CD4-positive, CD25-positive, alpha-beta regulatory T cell (primary cell): ENCODE measurements around the gene RAPGEF2. TPM values are rescaled to one million over a fixed set of nuclear protein-coding genes. Genes with fewer than 3 reads are reported as not detected.
A peak's percentile ranks its signal among the peaks of the same experiment; 100 is the strongest.

Experiments
- ATAC-seq, 2 donors: fragments of 150-1000 bp; cut with Tn5 transposase; one replicate each; pipeline ENCODE4 v1.10.0; 2021; ENCODE audit warnings: low read depth in 2 of 2, moderate number of reproducible peaks in 2 of 2, moderate library complexity in 1 of 2
- DNase-seq, 3 donors: peaks; one replicate each; pipeline versions ENCODE4 v3.0.0 to v3.0.0-alpha.2; 2012 to 2022; ENCODE audit warnings: mixed read lengths in 1 of 3
- H3K27ac ChIP-seq: one replicate; pipeline ENCODE4 v1.7.0; 2013; ENCODE audit warnings: mild to moderate bottlenecking, low read length; ENCODE audit not compliant: insufficient read depth, poor library complexity, severe bottlenecking
- H3K27me3 ChIP-seq: one replicate; pipeline ENCODE4 v1.7.0; 2013; ENCODE audit warnings: low read length; ENCODE audit not compliant: control insufficient read depth, insufficient read depth
- H3K36me3 ChIP-seq: one replicate; pipeline ENCODE4 v1.7.0; 2013; ENCODE audit warnings: mild to moderate bottlenecking, low read length, moderate library complexity; ENCODE audit not compliant: control insufficient read depth, insufficient read depth
- H3K4me1 ChIP-seq: 2 replicates; pipeline ENCODE4 v1.7.0; 2013; ENCODE audit warnings: mild to moderate bottlenecking, low read length; ENCODE audit not compliant: insufficient read depth, control insufficient read depth, poor library complexity, severe bottlenecking
- H3K4me3 ChIP-seq: one replicate; pipeline ENCODE4 v1.7.0; 2013; ENCODE audit warnings: low read depth, mild to moderate bottlenecking, low read length, moderate library complexity
- H3K9me3 ChIP-seq, 2 experiments: 1 replicate in 1 of 2; 2 replicates in 1 of 2; pipeline ENCODE4 v1.7.0; 2013; ENCODE audit warnings: low read length in 2 of 2, mild to moderate bottlenecking in 1 of 2, moderate library complexity in 1 of 2; ENCODE audit not compliant: control insufficient read depth in 2 of 2
- H3K27ac Mint-ChIP-seq, 3 donors: one replicate each; pipeline ENCODE4 v1.8.0; 2020 to 2022; ENCODE audit warnings: mild to moderate bottlenecking in 3 of 3, mixed read lengths in 3 of 3, moderate library complexity in 2 of 3
- H3K27me3 Mint-ChIP-seq: one replicate; pipeline ENCODE4 v1.8.0; 2022; ENCODE audit warnings: mild to moderate bottlenecking, mixed read lengths
- H3K36me3 Mint-ChIP-seq: one replicate; pipeline ENCODE4 v1.8.0; 2020; ENCODE audit warnings: mixed read lengths
- H3K4me1 Mint-ChIP-seq, 4 donors: one replicate each; pipeline ENCODE4 v1.8.0; 2020 to 2022; ENCODE audit warnings: mixed read lengths in 4 of 4, mild to moderate bottlenecking in 1 of 4
- H3K4me3 Mint-ChIP-seq, 4 donors: one replicate each; pipeline ENCODE4 v1.8.0; 2020 to 2022; ENCODE audit warnings: mild to moderate bottlenecking in 4 of 4, mixed read lengths in 4 of 4, moderate library complexity in 3 of 4
- H3K9me3 Mint-ChIP-seq, 7 donors: one replicate each; pipeline ENCODE4 v1.8.0; 2020 to 2022; ENCODE audit warnings: mixed read lengths in 7 of 7, mild to moderate bottlenecking in 3 of 7, moderate library complexity in 2 of 7
- polyA plus RNA-seq, 4 donors: library from polyadenylated mRNA; unstranded; fragments of 300-500 nt; fragmentation: Illumina TruSeq; gene quantifications; one replicate each; pipeline ENCODE4 v1.2.3, GENCODE V29; 2021
- total RNA-seq: library from RNA; stranded (reverse); gene quantifications from one replicate; pipeline ENCODE4 v1.2.3, GENCODE V29; 2022

The RAPGEF2 gene
- total and polyA plus RNA-seq, 5 donors from 2014 or later, result 0.54 to 26.9 (median 1.3) TPM

GRCh38 chr4:159297091-159297490, 194.2 kb downstream of the RAPGEF2 start:
- no peak overlapping the region for H3K27ac Mint-ChIP-seq

GRCh38 chr4:159298502-159298901, 195.6 kb downstream of the RAPGEF2 start:
- peaks cover 4 to 15% (median 9%) of the 10 kb centered on the region in 4 donors for H3K4me1 Mint-ChIP-seq
- Histone ChIP-seq H3K4me1 (no peaks in the 10 kb centered on the region), H3K36me3 (no peaks in the 10 kb centered on the region), H3K4me3 (no peak overlapping the region), H3K27ac (no peak overlapping the region), H3K9me3 (no peaks in the 10 kb centered on the region), H3K27me3 (no peaks in the 10 kb centered on the region)
- H3K27me3 Mint-ChIP-seq, result no peaks in the 10 kb centered on the region
- no peaks in the 10 kb centered on the region for H3K36me3 Mint-ChIP-seq
- no peak overlapping the region for H3K4me3 Mint-ChIP-seq
- no peaks in the 10 kb centered on the region for H3K9me3 Mint-ChIP-seq
- ATAC-seq (no peak), DNase-seq (no peak)
- peak overlapping the region in 1 of 3 donors; percentile 19 for H3K27ac Mint-ChIP-seq

More at GRCh38 chr4:159297091-159297490, 194.2 kb downstream of the RAPGEF2 start:
- no peaks in the 10 kb centered on the region for H3K36me3 ChIP-seq
- H3K4me3 ChIP-seq, result no peak overlapping the region
- ATAC-seq (no peak), DNase-seq (no peak)
- H3K9me3 ChIP-seq, result no peaks in the 10 kb centered on the region
- Mint-ChIP-seq H3K27me3 (no peaks in the 10 kb centered on the region), H3K4me1 (peaks cover 4 to 15% (median 9%) of the 10 kb centered on the region in 4 donors), H3K9me3 (no peaks in the 10 kb centered on the region), H3K36me3 (no peaks in the 10 kb centered on the region), H3K4me3 (no peak overlapping the region)
- no peaks in the 10 kb centered on the region for H3K4me1 ChIP-seq
- H3K27ac ChIP-seq, result no peak overlapping the region
- H3K27me3 ChIP-seq, result no peaks in the 10 kb centered on the region

- Mint-ChIP-seq H3K36me3 (peaks cover 14% of the 10 kb centered on the region), H3K27me3 (no peaks in the 10 kb centered on the region), H3K4me3 (no peak overlapping the region), H3K27ac (no peak overlapping the region), H3K4me1 (peaks cover 3 to 15% (median 7%) of the 10 kb centered on the region in 4 donors), H3K9me3 (peaks cover 0 to 11% (median 0%) of the 10 kb centered on the region in 7 donors)
- no peaks in the 10 kb centered on the region for H3K4me1 ChIP-seq
- H3K27me3 ChIP-seq, result no peaks in the 10 kb centered on the region
- DNase-seq (no peak), ATAC-seq (no peak)
- H3K27ac ChIP-seq, result no peak overlapping the region
- no peak overlapping the region for H3K4me3 ChIP-seq
- peaks cover 4% of the 10 kb centered on the region for H3K36me3 ChIP-seq
- H3K9me3 ChIP-seq, result no peaks in the 10 kb centered on the region
These were observed 200.6 kb downstream of the RAPGEF2 start for GRCh38 chr4:159303435-159303834.

GRCh38 chr4:159305129-159305528, 202.2 kb downstream of the RAPGEF2 start:
- H3K4me1 Mint-ChIP-seq, result peaks cover 3 to 19% (median 7%) of the 10 kb centered on the region in 4 donors
- DNase-seq, result no peak
- no peak overlapping the region for H3K27ac Mint-ChIP-seq
- no peaks in the 10 kb centered on the region for H3K27me3 Mint-ChIP-seq
- Histone ChIP-seq H3K27me3 (no peaks in the 10 kb centered on the region), H3K36me3 (peaks cover 4% of the 10 kb centered on the region), H3K9me3 (no peaks in the 10 kb centered on the region), H3K4me1 (no peaks in the 10 kb centered on the region), H3K27ac (no peak overlapping the region), H3K4me3 (no peak overlapping the region)
- no peak for ATAC-seq
- peaks cover 0 to 11% (median 0%) of the 10 kb centered on the region in 7 donors for H3K9me3 Mint-ChIP-seq
- peaks cover 18% of the 10 kb centered on the region for H3K36me3 Mint-ChIP-seq
- H3K4me3 Mint-ChIP-seq, result peak overlapping the region in 1 of 4 donors; percentile 48

GRCh38 chr4:159307929-159308328, 205.1 kb downstream of the RAPGEF2 start:
- Mint-ChIP-seq H3K36me3 (peaks cover 18% of the 10 kb centered on the region), H3K9me3 (peaks cover 0 to 11% (median 0%) of the 10 kb centered on the region in 7 donors), H3K27me3 (no peaks in the 10 kb centered on the region), H3K4me3 (no peak overlapping the region), H3K27ac (no peak overlapping the region), H3K4me1 (peaks cover 17 to 27% (median 24%) of the 10 kb centered on the region in 4 donors)
- H3K4me1 ChIP-seq, result peaks cover 10% of the 10 kb centered on the region
- H3K4me3 ChIP-seq, result no peak overlapping the region
- no peak overlapping the region for H3K27ac ChIP-seq
- no peak for ATAC-seq
- H3K36me3 ChIP-seq, result peaks cover 4% of the 10 kb centered on the region
- H3K9me3 ChIP-seq, result no peaks in the 10 kb centered on the region
- DNase-seq, result no peak
- no peaks in the 10 kb centered on the region for H3K27me3 ChIP-seq

GRCh38 chr4:159308566-159309340, 205.9 kb downstream of the RAPGEF2 start:
- H3K27ac ChIP-seq, result no peak overlapping the region
- DNase-seq, result no peak

GRCh38 chr4:159312236-159312635, 209.4 kb downstream of the RAPGEF2 start:
- H3K4me1 ChIP-seq, result peaks cover 10% of the 10 kb centered on the region
- H3K9me3 ChIP-seq, result no peaks in the 10 kb centered on the region
- H3K9me3 Mint-ChIP-seq, result peaks cover 0 to 2% (median 0%) of the 10 kb centered on the region in 7 donors
- peak overlapping the region; percentile 56 for H3K27ac ChIP-seq
- H3K4me3 ChIP-seq, result peak overlapping the region; percentile 38
- H3K27ac Mint-ChIP-seq, result peak overlapping the region in 2 of 3 donors; percentile 5 to 28
- no peaks in the 10 kb centered on the region for H3K36me3 ChIP-seq
- peak in 2 of 3 donors; percentile 15 to 42 for DNase-seq
- H3K27me3 ChIP-seq, result no peaks in the 10 kb centered on the region
- peak overlapping the region in 2 of 4 donors; percentile 8 to 27 for H3K4me3 Mint-ChIP-seq
- peak in 1 of 2 donors; percentile 20 for ATAC-seq
- peaks cover 14 to 23% (median 17%) of the 10 kb centered on the region in 4 donors for H3K4me1 Mint-ChIP-seq
- H3K36me3 Mint-ChIP-seq, result peaks cover 23% of the 10 kb centered on the region
- no peaks in the 10 kb centered on the region for H3K27me3 Mint-ChIP-seq

More at GRCh38 chr4:159308566-159309340, 205.9 kb downstream of the RAPGEF2 start:
- H3K4me3 ChIP-seq, result no peak overlapping the region
- ATAC-seq, result no peak
- H3K36me3 ChIP-seq, result peaks cover 4% of the 10 kb centered on the region
- H3K9me3 ChIP-seq, result no peaks in the 10 kb centered on the region
- no peak overlapping the region for H3K4me3 Mint-ChIP-seq
- H3K4me1 Mint-ChIP-seq, result peaks cover 17 to 27% (median 24%) of the 10 kb centered on the region in 4 donors
- H3K27me3 ChIP-seq, result no peaks in the 10 kb centered on the region
- H3K36me3 Mint-ChIP-seq, result peaks cover 19% of the 10 kb centered on the region
- peaks cover 10% of the 10 kb centered on the region for H3K4me1 ChIP-seq
- H3K27ac Mint-ChIP-seq, result peak overlapping the region in 1 of 3 donors; percentile 35
- no peaks in the 10 kb centered on the region for H3K27me3 Mint-ChIP-seq
- peaks cover 0 to 11% (median 0%) of the 10 kb centered on the region in 7 donors for H3K9me3 Mint-ChIP-seq
